H9 (cell line): ENCODE data around the gene CROCC2. TPM values are rescaled to one million over a fixed set of nuclear protein-coding genes. Genes with fewer than 3 reads are reported as not detected.

Experiments used
- DNase-seq: peaks from one replicate; pipeline ENCODE4 v3.0.0-alpha.2; 2017
- H2AFZ ChIP-seq: one replicate; pipeline ENCODE4 v1.6.1; 2013; ENCODE audit warnings: mild to moderate bottlenecking, low read length, control low read depth, moderate library complexity
- H2AK5ac ChIP-seq: 2 replicates; pipeline ENCODE4 v1.6.1; 2013; ENCODE audit warnings: low read length, control low read depth, mixed read lengths; ENCODE audit not compliant: insufficient read length
- H2BK120ac ChIP-seq: one replicate; pipeline ENCODE4 v1.6.1; 2013; ENCODE audit warnings: low read depth, mild to moderate bottlenecking, low read length, control low read depth, inconsistent platforms; ENCODE audit not compliant: poor library complexity, severe bottlenecking
- H2BK12ac ChIP-seq: 2 replicates; pipeline ENCODE4 v1.6.1; 2013; ENCODE audit warnings: low read length, control low read depth, mixed read lengths, low read depth; ENCODE audit not compliant: insufficient read length
- H2BK15ac ChIP-seq: 2 replicates; pipeline ENCODE4 v1.6.1; 2013; ENCODE audit warnings: low read depth, low read length, control low read depth
- H2BK20ac ChIP-seq: one replicate; pipeline ENCODE4 v1.6.1; 2013; ENCODE audit warnings: low read depth, mild to moderate bottlenecking, low read length, control low read depth, inconsistent platforms; ENCODE audit not compliant: poor library complexity, severe bottlenecking
- H2BK5ac ChIP-seq: 2 replicates; pipeline ENCODE4 v1.6.1; 2013; ENCODE audit warnings: low read length, control low read depth, mixed read lengths; ENCODE audit not compliant: insufficient read length
- H3K14ac ChIP-seq: 2 replicates; pipeline ENCODE4 v1.6.1; 2013; ENCODE audit warnings: low read length, control low read depth; ENCODE audit not compliant: insufficient read depth
- H3K18ac ChIP-seq: 2 replicates; pipeline ENCODE4 v1.6.1; 2013; ENCODE audit warnings: low read depth, mild to moderate bottlenecking, mixed read lengths, low read length, control low read depth; ENCODE audit not compliant: insufficient read length
- H3K23ac ChIP-seq: 2 replicates; pipeline ENCODE4 v1.6.1; 2013; ENCODE audit warnings: low read length, control low read depth, mixed read lengths, low read depth; ENCODE audit not compliant: insufficient read length
- H3K23me2 ChIP-seq: 2 replicates; pipeline ENCODE4 v1.6.1; 2013; ENCODE audit warnings: low read depth, mild to moderate bottlenecking, mixed read lengths, low read length, control low read depth; ENCODE audit not compliant: insufficient read length, poor library complexity, severe bottlenecking
- H3K27ac ChIP-seq: 2 replicates; pipeline ENCODE4 v1.5.1; 2013; ENCODE audit warnings: low read length, control low read depth, mixed read lengths, low read depth; ENCODE audit not compliant: insufficient read length
- H3K27me3 ChIP-seq: 2 replicates; pipeline ENCODE4 v1.6.1; 2013; ENCODE audit warnings: low read length, control low read depth, inconsistent platforms; ENCODE audit not compliant: insufficient read depth
- H3K4ac ChIP-seq: 2 replicates; pipeline ENCODE4 v1.6.1; 2013; ENCODE audit warnings: low read depth, mild to moderate bottlenecking, control low read depth, inconsistent platforms, low read length, moderate library complexity
- H3K4me1 ChIP-seq: 2 replicates; pipeline ENCODE4 v1.6.1; 2013; ENCODE audit warnings: low read length, control low read depth, inconsistent platforms; ENCODE audit not compliant: insufficient read depth
- H3K4me2 ChIP-seq: 2 replicates; pipeline ENCODE4 v1.6.1; 2013; ENCODE audit warnings: low read length, control low read depth, mixed read lengths; ENCODE audit not compliant: insufficient read length, insufficient read depth
- H3K56ac ChIP-seq: 2 replicates; pipeline ENCODE4 v1.6.1; 2013; ENCODE audit warnings: low read depth, mild to moderate bottlenecking, mixed read lengths, low read length, control low read depth; ENCODE audit not compliant: insufficient read length
- H3K79me1 ChIP-seq: 2 replicates; pipeline ENCODE4 v1.6.1; 2013; ENCODE audit warnings: low read depth, mild to moderate bottlenecking, moderate library complexity, low read length, control low read depth, inconsistent platforms; ENCODE audit not compliant: insufficient read depth, poor library complexity, severe bottlenecking
- H3K79me2 ChIP-seq: 2 replicates; pipeline ENCODE4 v1.6.1; 2013; ENCODE audit warnings: low read length, control low read depth, inconsistent platforms; ENCODE audit not compliant: insufficient read depth
- H3K9ac ChIP-seq: 2 replicates; pipeline ENCODE4 v1.6.1; 2013; ENCODE audit warnings: low read length, control low read depth, mixed read lengths; ENCODE audit not compliant: insufficient read length; ENCODE audit errors: extremely low read depth
- H3K9me3 ChIP-seq: one replicate; pipeline ENCODE4 v1.6.1; 2013; ENCODE audit warnings: low read depth, low read length, inconsistent platforms; ENCODE audit not compliant: control insufficient read depth
- H3T11ph ChIP-seq: one replicate; pipeline ENCODE4 v1.6.1; 2013; ENCODE audit warnings: mild to moderate bottlenecking, low read length, control low read depth, inconsistent platforms
- H4K20me1 ChIP-seq: one replicate; pipeline ENCODE4 v1.6.1; 2013; ENCODE audit not compliant: control insufficient read depth, insufficient read length, insufficient read depth
- H4K5ac ChIP-seq: 2 replicates; pipeline ENCODE4 v1.6.1; 2013; ENCODE audit warnings: low read depth, mild to moderate bottlenecking, mixed read lengths, low read length, control low read depth; ENCODE audit not compliant: insufficient read length
- H4K8ac ChIP-seq: replicated peaks from 2 replicates; pipeline ENCODE4 v1.6.1; 2013; ENCODE audit warnings: low read length, control low read depth, mixed read lengths, low read depth; ENCODE audit not compliant: insufficient read length
- H4K91ac ChIP-seq: 2 replicates; pipeline ENCODE4 v1.6.1; 2013; ENCODE audit warnings: low read depth, mild to moderate bottlenecking, moderate library complexity, mixed read lengths, low read length, control low read depth; ENCODE audit not compliant: insufficient read length
- H3K27ac Mint-ChIP-seq, 3 experiments: 2 replicates in 2 of 3; 3 replicates in 1 of 3; pipeline ENCODE4 v1.8.0; 2020 to 2021; ENCODE audit warnings: mixed read lengths in 3 of 3, mild to moderate bottlenecking in 1 of 3, moderate library complexity in 1 of 3
- H3K27me3 Mint-ChIP-seq: 2 replicates; pipeline ENCODE4 v1.8.0; 2021; ENCODE audit warnings: low read depth, mild to moderate bottlenecking, moderate library complexity, mixed read lengths
- H3K36me3 Mint-ChIP-seq, 3 experiments: 2 replicates in 2 of 3; 3 replicates in 1 of 3; pipeline ENCODE4 v1.8.0; 2020 to 2021; ENCODE audit warnings: low read depth in 3 of 3, mixed read lengths in 3 of 3; ENCODE audit not compliant: insufficient read depth in 1 of 3
- H3K4me1 Mint-ChIP-seq, 2 experiments: 2 replicates each; pipeline ENCODE4 v1.8.0; 2020; ENCODE audit warnings: mixed read lengths in 2 of 2
- H3K4me3 Mint-ChIP-seq, 2 experiments: 2 replicates in 1 of 2; 3 replicates in 1 of 2; pipeline ENCODE4 v1.8.0; 2020 to 2021; ENCODE audit warnings: mild to moderate bottlenecking in 2 of 2, mixed read lengths in 2 of 2, moderate library complexity in 1 of 2
- H3K9me3 Mint-ChIP-seq, 2 experiments: 2 replicates in 1 of 2; 3 replicates in 1 of 2; pipeline ENCODE4 v1.8.0; 2020; ENCODE audit warnings: mild to moderate bottlenecking in 2 of 2, mixed read lengths in 2 of 2, moderate library complexity in 1 of 2
- CTCF ChIP-seq: fragments of 200-600 bp; sonication (generic); conservative IDR thresholded peaks from 3 replicates; pipeline ENCODE4 v1.8.0; 2021; ENCODE audit warnings: antibody characterized with exemption, mild to moderate bottlenecking
- WGBS: extraction: QIAGEN DNeasy Blood & Tissue Kit; methylation state at CpG from one replicate; pipeline ENCODE4 v1.1.7; 2013; ENCODE audit warnings: missing lambda C conversion rate, low lambda C conversion rate, mixed read lengths; ENCODE audit not compliant: insufficient read length; ENCODE audit errors: extremely low coverage; 5-methylcytosine and 5-hydroxymethylcytosine counted together
- total RNA-seq: library from RNA; stranded (reverse); gene quantifications from 2 replicates; pipeline ENCODE4 v1.2.1, GENCODE V29; 2021

Gene CROCC2
- total RNA-seq, 1 experiment from 2014 or later: not detected

GRCh38 chr2:240995041-240996021, 89.2 kb downstream of the CROCC2 start:
- H4K91ac ChIP-seq: no peak overlapping the region
- WGBS: no CpG with 5 or more reads among the region's 24 CpGs
- no peak overlapping the region for H3K27ac ChIP-seq
- Mint-ChIP-seq H3K36me3 (no peaks in the 10 kb centered on the region; a peak in 1 of 7 replicates), H3K9me3 (peaks cover 0 to 2% of the 10 kb centered on the region in 2 experiments; a peak in 1 of 5 replicates), H3K4me1 (peaks cover 0 to 4% of the 10 kb centered on the region in 2 experiments; a peak in 2 of 4 replicates), H3K27ac (no peak overlapping the region), H3K27me3 (peaks cover 20% of the 10 kb centered on the region), H3K4me3 (no peak overlapping the region)
- no peak overlapping the region for H3K56ac ChIP-seq
- H3K14ac ChIP-seq: no peak overlapping the region
- H2BK20ac ChIP-seq: no peak overlapping the region
- no peak overlapping the region for H3K18ac ChIP-seq
- peaks cover 3% of the 10 kb centered on the region; the same call in 1 of the 2 replicates for H3K27me3 ChIP-seq
- no peak overlapping the region for H3T11ph ChIP-seq
- no peak overlapping the region for H3K23ac ChIP-seq
- H2BK12ac ChIP-seq: no peak overlapping the region
- no peak for DNase-seq
- H2BK5ac ChIP-seq: no peak overlapping the region
- no peaks in the 10 kb centered on the region for H3K4me1 ChIP-seq
- H2AFZ ChIP-seq: no peak overlapping the region
- H2BK120ac ChIP-seq: no peak overlapping the region
- H3K4ac ChIP-seq: no peak overlapping the region
- H3K4me2 ChIP-seq: no peak overlapping the region
- no peaks in the 10 kb centered on the region for H3K79me2 ChIP-seq
- H4K8ac ChIP-seq: no peak overlapping the region
- H4K5ac ChIP-seq: no peak overlapping the region
- TF ChIP-seq CTCF: no peak
- no peak overlapping the region for H3K9ac ChIP-seq
- H3K9me3 ChIP-seq: no peaks in the 10 kb centered on the region
- H2AK5ac ChIP-seq: no peak overlapping the region
- no peaks in the 10 kb centered on the region for H4K20me1 ChIP-seq
- H2BK15ac ChIP-seq: no peak overlapping the region
- peaks cover 6% of the 10 kb centered on the region for H3K23me2 ChIP-seq
- no peaks in the 10 kb centered on the region for H3K79me1 ChIP-seq
